Type B pancreatic cell (in vitro differentiated cells): ENCODE measurements around the gene RNF224. TPM values are rescaled to one million over a fixed set of nuclear protein-coding genes. Genes with fewer than 3 reads are reported as not detected.

Experiments used
- DNase-seq: peaks from one replicate; pipeline ENCODE4 v3.0.0; 2021; ENCODE audit warnings: mixed read lengths; ENCODE audit not compliant: unreplicated experiment; ENCODE audit errors: extremely low spot score
- H3K27ac Mint-ChIP-seq: 2 replicates; pipeline ENCODE4 v1.8.0; 2021; ENCODE audit warnings: mild to moderate bottlenecking, mixed read lengths
- H3K27me3 Mint-ChIP-seq: 2 replicates; pipeline ENCODE4 v1.8.0; 2021; ENCODE audit warnings: mixed read lengths
- H3K36me3 Mint-ChIP-seq: 2 replicates; pipeline ENCODE4 v1.8.0; 2021; ENCODE audit warnings: mixed read lengths
- H3K4me1 Mint-ChIP-seq: one replicate; pipeline ENCODE4 v1.8.0; 2021; ENCODE audit warnings: mixed read lengths; ENCODE audit not compliant: unreplicated experiment
- H3K4me3 Mint-ChIP-seq: 2 replicates; pipeline ENCODE4 v1.8.0; 2021; ENCODE audit warnings: mild to moderate bottlenecking, mixed read lengths
- H3K9me3 Mint-ChIP-seq: 2 replicates; pipeline ENCODE4 v1.8.0; 2021; ENCODE audit warnings: mixed read lengths
- total RNA-seq: library from RNA; stranded (reverse); gene quantifications from 2 replicates; pipeline ENCODE4 v1.2.1, GENCODE V29; 2021; ENCODE audit warnings: low replicate concordance
- TF ChIP-seq, protein P1 (sequence below): fragments of 200-600 bp; sonication (generic); conservative IDR thresholded peaks from 2 replicates; pipeline ENCODE4 v1.5.0; 2021; ENCODE audit warnings: antibody characterized with exemption, mild to moderate bottlenecking

RNF224 gene
- total RNA-seq, 1 donor from 2014 or later, result 0.48 TPM

DNA sequence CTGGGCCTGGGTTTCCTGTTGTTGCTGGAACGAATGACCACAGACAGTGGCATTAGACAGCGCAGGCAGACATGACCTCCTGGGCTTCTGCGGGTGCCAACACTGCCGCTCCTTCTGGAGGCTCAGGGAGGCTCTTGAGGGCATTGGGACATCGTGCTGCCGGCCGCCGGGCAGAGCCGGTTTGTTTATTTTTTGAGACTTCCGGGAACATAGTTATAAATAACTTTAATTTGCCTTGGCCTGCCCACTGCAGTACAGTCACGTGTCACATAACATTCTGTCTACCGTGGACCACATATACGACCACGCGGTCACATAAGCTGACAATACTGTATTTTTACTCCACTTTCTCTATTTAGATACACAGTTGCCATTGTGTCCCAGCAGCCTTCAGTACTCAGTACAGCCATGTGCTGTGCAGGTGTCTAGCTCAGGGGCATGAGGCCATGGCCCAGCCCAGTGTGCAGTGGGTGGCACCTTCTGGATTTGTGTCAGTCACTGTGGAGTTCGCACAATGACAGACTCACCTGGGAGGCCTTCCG, 42.0 kb downstream of the RNF224 start:
- Mint-ChIP-seq H3K4me3 (no peak overlapping the region), H3K4me1 (no peaks in the 10 kb centered on the region), H3K27me3 (no peaks in the 10 kb centered on the region), H3K27ac (no peak overlapping the region), H3K36me3 (no peaks in the 10 kb centered on the region), H3K9me3 (no peaks in the 10 kb centered on the region)
- DNase-seq, result no peak
- TF ChIP-seq, protein P1, sequence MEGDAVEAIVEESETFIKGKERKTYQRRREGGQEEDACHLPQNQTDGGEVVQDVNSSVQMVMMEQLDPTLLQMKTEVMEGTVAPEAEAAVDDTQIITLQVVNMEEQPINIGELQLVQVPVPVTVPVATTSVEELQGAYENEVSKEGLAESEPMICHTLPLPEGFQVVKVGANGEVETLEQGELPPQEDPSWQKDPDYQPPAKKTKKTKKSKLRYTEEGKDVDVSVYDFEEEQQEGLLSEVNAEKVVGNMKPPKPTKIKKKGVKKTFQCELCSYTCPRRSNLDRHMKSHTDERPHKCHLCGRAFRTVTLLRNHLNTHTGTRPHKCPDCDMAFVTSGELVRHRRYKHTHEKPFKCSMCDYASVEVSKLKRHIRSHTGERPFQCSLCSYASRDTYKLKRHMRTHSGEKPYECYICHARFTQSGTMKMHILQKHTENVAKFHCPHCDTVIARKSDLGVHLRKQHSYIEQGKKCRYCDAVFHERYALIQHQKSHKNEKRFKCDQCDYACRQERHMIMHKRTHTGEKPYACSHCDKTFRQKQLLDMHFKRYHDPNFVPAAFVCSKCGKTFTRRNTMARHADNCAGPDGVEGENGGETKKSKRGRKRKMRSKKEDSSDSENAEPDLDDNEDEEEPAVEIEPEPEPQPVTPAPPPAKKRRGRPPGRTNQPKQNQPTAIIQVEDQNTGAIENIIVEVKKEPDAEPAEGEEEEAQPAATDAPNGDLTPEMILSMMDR, result no peak

DNA sequence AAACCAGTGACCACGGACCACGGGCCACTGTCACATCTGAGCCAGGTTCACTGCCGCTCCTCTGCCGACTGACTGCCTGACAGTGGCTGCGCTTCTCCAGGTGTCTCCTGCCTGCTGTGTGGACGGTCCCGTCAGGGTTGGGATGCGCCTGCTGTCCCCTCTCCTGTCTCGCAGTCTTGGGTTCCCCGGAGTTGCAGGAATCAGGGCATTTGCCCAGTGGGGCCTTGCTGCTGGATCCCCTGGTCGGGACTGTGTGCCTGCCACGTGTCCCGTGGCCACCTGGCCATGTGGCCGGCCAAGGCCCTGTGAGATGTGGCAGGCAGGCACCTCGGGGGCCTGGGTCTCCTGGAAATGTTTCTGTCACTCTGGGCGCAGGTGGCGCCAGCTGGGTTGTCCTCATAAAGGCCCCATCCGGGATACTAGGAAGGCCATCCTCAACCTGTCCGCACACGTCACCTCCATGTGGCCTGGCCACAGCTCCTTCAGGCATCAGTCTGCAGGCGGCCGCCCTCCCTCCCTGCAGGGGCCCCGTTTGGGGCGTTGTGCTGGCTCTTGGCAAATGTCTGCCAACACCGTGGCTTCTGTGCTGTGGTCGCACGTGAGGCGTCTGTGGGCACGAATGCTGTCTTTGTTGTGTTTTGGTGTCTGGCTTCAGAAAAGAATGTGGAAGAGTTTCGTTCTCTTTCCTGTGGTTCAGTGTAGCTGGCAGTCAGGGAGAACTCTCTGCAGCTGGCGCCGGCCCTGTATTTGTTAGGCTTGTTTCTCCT, 43.8 kb downstream of the RNF224 start:
- Mint-ChIP-seq H3K27ac (no peak overlapping the region), H3K4me1 (peaks cover 12% of the 10 kb centered on the region), H3K27me3 (no peaks in the 10 kb centered on the region), H3K4me3 (no peak overlapping the region), H3K36me3 (no peaks in the 10 kb centered on the region), H3K9me3 (no peaks in the 10 kb centered on the region)
- TF ChIP-seq, protein P1, result no peak
- peak; percentile 68 for DNase-seq

DNA sequence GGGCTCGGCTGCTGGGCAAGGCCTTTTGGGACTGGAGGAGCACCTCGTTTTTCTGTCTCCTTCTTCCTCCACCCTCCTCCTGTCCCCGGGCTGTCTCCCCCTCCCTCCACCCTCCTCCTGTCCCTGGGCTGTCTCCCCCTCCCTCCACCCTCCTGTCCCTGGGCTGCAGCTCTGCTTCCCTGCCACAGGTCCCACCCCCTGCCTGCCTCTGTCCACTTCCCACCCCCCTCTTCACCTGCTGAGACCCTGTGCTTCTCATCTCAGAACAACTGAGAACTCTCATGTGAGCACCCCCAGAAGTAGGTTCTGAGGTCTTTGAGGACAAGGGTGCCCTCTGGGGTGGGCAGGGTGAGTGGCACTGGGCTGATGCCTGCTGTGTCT, 44.4 kb downstream of the RNF224 start:
- H3K4me1 Mint-ChIP-seq, result peaks cover 13% of the 10 kb centered on the region
- H3K36me3 Mint-ChIP-seq, result no peaks in the 10 kb centered on the region
- TF ChIP-seq, protein P1, result no peak
- H3K9me3 Mint-ChIP-seq, result no peaks in the 10 kb centered on the region
- H3K27ac Mint-ChIP-seq, result no peak overlapping the region
- no peak overlapping the region for H3K4me3 Mint-ChIP-seq
- H3K27me3 Mint-ChIP-seq, result no peaks in the 10 kb centered on the region
- no peak for DNase-seq

DNA sequence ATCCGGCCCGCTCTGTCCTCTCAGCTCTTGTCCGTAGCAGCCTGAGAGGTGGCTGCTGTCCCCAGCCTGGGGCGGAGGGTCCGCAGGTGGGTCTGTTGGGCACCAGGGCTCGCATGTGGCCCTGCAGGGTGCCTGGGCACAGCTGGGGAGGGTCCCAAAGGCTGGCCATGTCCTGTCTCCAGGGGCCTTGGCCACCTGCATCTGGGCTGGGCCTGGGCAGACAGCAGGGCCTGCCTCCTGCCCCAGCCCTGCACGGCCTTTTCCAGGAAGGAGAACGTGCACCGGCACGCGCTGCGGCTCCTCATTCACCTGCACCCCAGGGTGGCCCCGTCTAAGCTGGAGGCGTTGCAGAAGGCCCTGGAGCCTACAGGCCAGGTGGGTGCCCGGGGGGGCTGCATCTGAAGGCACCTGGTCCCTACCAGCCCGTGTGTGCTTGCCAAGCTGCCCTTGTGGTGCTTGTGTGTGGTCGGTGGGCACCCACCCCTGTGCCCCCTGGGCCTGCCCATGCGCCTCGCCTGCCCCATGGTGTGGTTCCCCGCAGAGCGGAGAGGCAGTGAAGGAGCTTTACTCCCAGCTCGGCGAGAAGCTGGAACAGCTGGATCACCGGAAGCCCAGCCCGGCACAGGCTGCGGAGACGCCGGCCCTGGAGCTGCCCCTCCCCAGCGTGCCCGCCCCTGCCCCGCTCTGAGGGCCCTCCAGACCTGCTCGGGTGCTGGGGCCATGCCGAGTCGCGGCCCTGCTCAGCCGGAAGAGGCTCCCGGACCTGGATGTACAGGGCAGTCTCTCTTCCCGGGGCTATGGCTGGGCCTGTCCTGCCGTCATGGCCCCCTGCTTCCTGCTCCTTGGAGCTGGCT, 45.2 kb downstream of the RNF224 start:
- H3K9me3 Mint-ChIP-seq, result no peaks in the 10 kb centered on the region
- no peaks in the 10 kb centered on the region for H3K36me3 Mint-ChIP-seq
- H3K27ac Mint-ChIP-seq, result no peak overlapping the region
- no peaks in the 10 kb centered on the region for H3K27me3 Mint-ChIP-seq
- TF ChIP-seq, protein P1, result no peak
- peak; percentile 65 for DNase-seq
- no peak overlapping the region for H3K4me3 Mint-ChIP-seq
- H3K4me1 Mint-ChIP-seq, result peaks cover 17% of the 10 kb centered on the region

DNA sequence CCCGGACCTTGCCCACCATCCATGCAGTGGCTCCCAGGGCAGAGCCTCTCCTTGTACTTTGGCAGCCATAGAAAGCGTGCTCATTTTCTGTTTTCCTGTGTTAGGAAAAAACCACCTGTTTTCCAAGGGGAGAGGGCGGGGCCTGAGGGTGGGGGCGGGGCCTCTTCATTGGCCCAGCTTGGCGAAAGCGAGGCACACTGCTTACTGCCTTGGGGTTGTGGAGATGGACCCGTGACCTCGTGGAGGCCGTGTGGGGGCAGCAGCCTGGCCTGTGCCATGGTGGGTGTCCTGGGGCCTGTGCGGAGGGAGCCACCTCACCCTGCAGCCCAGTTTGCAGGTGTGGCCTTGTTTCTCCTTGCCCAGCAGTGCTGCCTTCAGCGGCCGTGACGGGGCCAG, 45.8 kb downstream of the RNF224 start:
- Mint-ChIP-seq H3K36me3 (no peaks in the 10 kb centered on the region), H3K9me3 (no peaks in the 10 kb centered on the region), H3K4me1 (peaks cover 17% of the 10 kb centered on the region)

More for the DNA sequence above, 45.8 kb downstream of the RNF224 start:
- no peaks in the 10 kb centered on the region for H3K27me3 Mint-ChIP-seq
- H3K27ac Mint-ChIP-seq, result no peak overlapping the region
- DNase-seq, result no peak
- no peak overlapping the region for H3K4me3 Mint-ChIP-seq
- TF ChIP-seq, protein P1, result no peak
